ENCODE measurements around the gene CDC27.
A peak's percentile ranks its signal among the peaks of the same experiment; 100 is the strongest.

The CDC27 gene

DNA sequence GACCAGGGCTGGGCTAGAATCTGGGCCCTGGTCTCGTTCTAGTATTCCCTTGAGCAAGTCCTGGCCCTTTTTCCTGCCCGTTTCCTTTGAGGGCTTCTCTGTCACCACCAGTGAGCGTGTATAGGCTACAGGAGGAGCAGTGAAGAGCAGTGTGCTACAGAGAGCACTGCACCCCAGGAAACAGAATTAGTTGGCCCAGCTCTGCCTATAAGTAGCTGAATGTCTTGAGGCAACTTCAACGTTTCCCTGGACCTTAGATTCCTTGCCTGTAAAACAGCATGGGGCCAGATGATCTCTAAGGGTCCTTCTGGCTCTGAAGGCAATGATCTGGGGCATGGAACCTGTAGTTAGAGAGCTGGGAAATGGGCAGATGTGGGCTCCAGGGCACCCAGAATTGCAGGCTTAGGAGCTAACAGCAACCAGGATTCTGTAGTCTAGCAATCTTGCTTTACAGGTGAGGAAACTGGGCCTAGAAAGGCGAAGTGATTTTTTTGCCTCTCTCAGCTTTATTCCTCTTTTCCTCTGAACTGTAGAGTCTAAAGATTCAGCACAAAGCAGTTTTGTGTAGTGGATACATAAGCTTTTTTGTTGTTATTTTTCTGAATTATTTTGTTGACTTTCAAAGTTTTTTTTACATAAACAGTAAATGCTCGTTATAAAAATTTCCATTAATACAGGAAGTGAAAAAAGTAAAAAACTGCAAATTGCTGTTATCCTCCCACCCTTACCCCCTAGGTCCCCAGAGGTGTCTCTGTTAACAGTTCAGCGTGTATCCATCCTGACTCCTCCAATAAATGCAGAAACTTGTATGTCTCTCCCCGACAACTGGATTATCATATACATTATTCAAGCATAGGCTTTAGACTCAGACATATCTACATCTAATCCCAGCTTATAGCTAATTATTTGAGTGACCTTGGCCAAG lies 18.3 kb upstream of the CDC27 start:
- Histone ChIP-seq H3K4me1 (ENCODE audit: control extremely low read depth in 1 of 4, control insufficient read depth in 4 of 4, insufficient read depth in 4 of 4, low read length in 3 of 4) (peaks cover 4 to 31% (median 17%) of the 10 kb centered on the region in 4 experiments), H3K27ac (ENCODE audit: insufficient read depth in 1 of 2, low read depth in 1 of 2, low read length in 2 of 2, poor library complexity in 1 of 2, severe bottlenecking in 2 of 2) (no peak overlapping the region), H3K4me3 (ENCODE audit: control insufficient read depth in 1 of 7, extremely low read depth in 1 of 7, insufficient read depth in 4 of 7, low read depth in 2 of 7, low read length in 6 of 7) (no peak overlapping the region), H3K9me3 (ENCODE audit: control extremely low read depth in 1 of 5, control insufficient read depth in 4 of 5, insufficient read depth in 2 of 5, low read depth in 1 of 5, low read length in 4 of 5) (no peaks in the 10 kb centered on the region), H3K36me3 (ENCODE audit: control insufficient read depth in 4 of 4, insufficient read depth in 4 of 4, low read length in 3 of 4) (no peaks in the 10 kb centered on the region), H3K27me3 (replicated peaks in 2 of 5; ENCODE audit: control insufficient read depth in 4 of 5, insufficient read depth in 5 of 5, low read length in 4 of 5) (peaks cover 0 to 2% (median 0%) of the 10 kb centered on the region in 5 experiments)
- WGBS (ENCODE audit: insufficient coverage) = 95% methylated on average over 2 of the region's 8 CpGs
- POLR2A ChIA-PET = no interaction called here
- CTCF ChIA-PET = interaction anchor here (1.6 kb wide), 2 partner anchors 9 to 22 kb away, joined by 3 to 5 read pairs; no protein-coding TSS in a partner anchor
- DNase-seq = no peak

DNA sequence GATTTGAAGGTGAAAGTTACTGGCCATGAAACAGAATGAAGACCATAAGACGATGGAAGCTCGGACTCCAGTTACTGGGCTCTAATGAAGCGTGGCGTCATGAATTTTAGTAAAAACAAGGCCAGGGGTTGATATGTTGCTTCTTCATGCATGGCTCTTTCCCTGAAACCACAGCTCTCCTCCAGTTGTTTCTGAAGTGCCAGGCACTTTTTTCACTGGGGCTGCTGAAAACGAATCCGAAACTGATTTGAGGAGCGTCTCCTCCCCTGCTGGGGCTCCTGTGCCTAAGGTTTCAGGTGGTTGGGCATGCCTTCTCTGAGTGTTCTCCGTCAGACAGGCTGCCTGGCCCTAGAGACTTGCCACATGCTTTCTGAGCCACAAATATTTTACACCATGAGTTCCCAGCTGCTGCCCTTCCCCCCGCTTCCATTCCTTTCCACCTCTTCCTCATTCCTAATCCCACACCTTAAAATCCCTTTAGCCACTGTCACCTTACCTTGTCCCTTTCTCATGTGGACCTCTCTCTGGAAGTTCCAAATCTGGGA lies 16.4 kb upstream of the CDC27 start:
- POLR2A ChIA-PET = no interaction called here
- H3K9me3 ChIP-seq (ENCODE audit: control extremely low read depth in 1 of 5, control insufficient read depth in 4 of 5, insufficient read depth in 2 of 5, low read depth in 1 of 5, low read length in 4 of 5) = no peaks in the 10 kb centered on the region

DNA sequence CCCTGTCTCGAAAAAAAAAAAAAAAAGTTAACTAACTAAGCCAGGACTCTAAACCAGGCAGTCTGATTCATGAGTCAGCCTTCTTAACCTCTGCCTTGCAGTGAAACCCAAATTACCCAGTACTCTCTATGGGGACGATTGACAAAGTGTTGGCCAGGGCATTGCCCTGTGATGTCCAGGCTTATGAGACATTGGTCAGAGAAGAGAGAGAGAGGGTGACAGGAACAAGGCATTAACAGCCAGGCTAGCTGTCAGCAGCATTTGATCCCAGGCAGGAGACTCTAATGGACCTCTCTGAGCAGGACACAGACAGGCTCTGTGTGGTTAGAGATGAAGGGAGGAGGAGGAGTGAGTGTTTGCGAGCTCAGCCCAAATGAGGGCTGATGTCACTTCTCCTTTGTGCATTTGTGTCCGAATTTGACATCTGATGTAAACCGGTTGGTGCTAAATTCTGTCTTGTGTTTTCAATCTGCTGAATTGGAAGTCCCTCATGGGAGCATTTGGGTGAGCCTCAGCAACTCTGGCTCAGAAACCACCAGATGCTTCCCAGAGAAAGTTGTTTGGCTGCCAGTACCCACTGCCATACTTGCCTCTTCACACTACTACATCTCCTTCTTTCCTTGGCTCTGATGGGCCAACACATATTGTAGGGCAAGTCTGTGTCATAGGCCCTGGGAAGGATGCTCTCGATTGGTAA lies 15.8 kb upstream of the CDC27 start:
- Histone ChIP-seq H3K4me1 (ENCODE audit: control extremely low read depth in 1 of 4, control insufficient read depth in 4 of 4, insufficient read depth in 4 of 4, low read length in 3 of 4) (peaks cover 7 to 36% (median 22%) of the 10 kb centered on the region in 4 experiments), H3K4me3 (ENCODE audit: control insufficient read depth in 1 of 7, extremely low read depth in 1 of 7, insufficient read depth in 4 of 7, low read depth in 2 of 7, low read length in 6 of 7) (peak overlapping the region in 1 of 7 experiments; percentile 4), H3K9me3 (ENCODE audit: control extremely low read depth in 1 of 5, control insufficient read depth in 4 of 5, insufficient read depth in 2 of 5, low read depth in 1 of 5, low read length in 4 of 5) (no peaks in the 10 kb centered on the region), H3K27me3 (replicated peaks in 2 of 5; ENCODE audit: control insufficient read depth in 4 of 5, insufficient read depth in 5 of 5, low read length in 4 of 5) (no peaks in the 10 kb centered on the region), H3K27ac (ENCODE audit: insufficient read depth in 1 of 2, low read depth in 1 of 2, low read length in 2 of 2, poor library complexity in 1 of 2, severe bottlenecking in 2 of 2) (peak overlapping the region in 1 of 2 experiments; percentile 20), H3K36me3 (ENCODE audit: control insufficient read depth in 4 of 4, insufficient read depth in 4 of 4, low read length in 3 of 4) (no peaks in the 10 kb centered on the region)
- DNase-seq = peak in 2 of 3 donors; percentile 66 to 80
- ChIA-PET CTCF (interaction anchor here (0.6 to 1.5 kb wide), 2 partner anchors 10 to 14 kb away, joined by 3 to 5 read pairs; no protein-coding TSS in a partner anchor), POLR2A (no interaction called here)
- WGBS (ENCODE audit: insufficient coverage) = 68% methylated on average over 5 of the region's 6 CpGs

More for the DNA sequence above, 16.4 kb upstream of the CDC27 start:
- Histone ChIP-seq H3K27ac (ENCODE audit: insufficient read depth in 1 of 2, low read depth in 1 of 2, low read length in 2 of 2, poor library complexity in 1 of 2, severe bottlenecking in 2 of 2) (peak overlapping the region in 1 of 2 experiments; percentile 20), H3K27me3 (replicated peaks in 2 of 5; ENCODE audit: control insufficient read depth in 4 of 5, insufficient read depth in 5 of 5, low read length in 4 of 5) (no peaks in the 10 kb centered on the region), H3K36me3 (ENCODE audit: control insufficient read depth in 4 of 4, insufficient read depth in 4 of 4, low read length in 3 of 4) (no peaks in the 10 kb centered on the region), H3K4me3 (ENCODE audit: control insufficient read depth in 1 of 7, extremely low read depth in 1 of 7, insufficient read depth in 4 of 7, low read depth in 2 of 7, low read length in 6 of 7) (peak overlapping the region in 1 of 7 experiments; percentile 4), H3K4me1 (ENCODE audit: control extremely low read depth in 1 of 4, control insufficient read depth in 4 of 4, insufficient read depth in 4 of 4, low read length in 3 of 4) (peaks cover 4 to 34% (median 18%) of the 10 kb centered on the region in 4 experiments)
- WGBS (ENCODE audit: insufficient coverage) = 74% methylated on average over 9 of the region's 9 CpGs
- DNase-seq = peak in 2 of 3 donors; percentile 75 to 86
- CTCF ChIA-PET = interaction anchor here (0.6 to 1.5 kb wide), 3 partner anchors 11 to 16 kb away, joined by 3 to 5 read pairs (median 3); no protein-coding TSS in a partner anchor

DNA sequence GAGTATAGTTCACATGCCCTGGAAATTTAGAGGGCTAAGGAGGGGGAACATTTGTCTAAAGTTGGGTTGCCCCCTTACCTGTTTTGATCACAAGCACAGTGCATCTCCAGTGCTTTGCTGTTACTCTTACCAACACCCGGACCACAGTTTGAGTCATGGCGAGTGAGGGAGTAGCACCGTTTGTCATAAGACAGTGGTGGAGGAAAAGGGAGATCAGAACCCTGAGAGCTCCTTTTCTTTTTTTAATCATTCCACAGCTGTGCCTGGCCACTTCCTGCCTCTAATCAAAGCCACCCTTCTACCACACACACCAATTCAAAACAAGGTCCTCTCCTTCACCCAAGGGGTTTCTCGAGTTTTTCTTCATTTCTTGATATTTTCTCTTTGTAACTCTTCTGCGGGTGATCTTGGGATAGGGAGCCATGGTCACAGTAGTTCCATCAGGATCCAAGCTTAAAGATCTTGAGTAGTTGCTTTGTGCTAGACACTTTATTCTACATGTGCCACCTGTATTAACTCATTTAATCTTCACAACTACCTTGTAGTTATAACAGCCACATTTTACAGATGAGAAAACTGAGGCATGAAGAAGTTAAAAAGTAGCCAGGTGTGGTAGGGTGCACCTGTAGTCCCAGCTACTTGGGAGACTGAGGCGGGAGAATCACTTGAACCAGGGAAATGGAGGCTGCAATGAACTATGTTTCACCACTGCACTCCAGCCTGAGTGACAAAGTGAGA lies 15.1 kb upstream of the CDC27 start:
- POLR2A ChIA-PET = no interaction called here
- CTCF ChIA-PET = interaction anchor here (1.5 kb wide), 1 partner anchor 13 kb away, joined by 5 read pairs; no protein-coding TSS in a partner anchor
- H3K36me3 ChIP-seq (ENCODE audit: control insufficient read depth in 4 of 4, insufficient read depth in 4 of 4, low read length in 3 of 4) = no peaks in the 10 kb centered on the region
- no peak overlapping the region for H3K4me3 ChIP-seq (ENCODE audit: control insufficient read depth in 1 of 7, extremely low read depth in 1 of 7, insufficient read depth in 4 of 7, low read depth in 2 of 7, low read length in 6 of 7)
- no peaks in the 10 kb centered on the region for H3K9me3 ChIP-seq (ENCODE audit: control extremely low read depth in 1 of 5, control insufficient read depth in 4 of 5, insufficient read depth in 2 of 5, low read depth in 1 of 5, low read length in 4 of 5)
- DNase-seq = peak in 2 of 3 donors; percentile 70 to 83
- WGBS (ENCODE audit: insufficient coverage) = 100% methylated on average over 1 of the region's 6 CpGs
- no peaks in the 10 kb centered on the region for H3K27me3 ChIP-seq (replicated peaks in 2 of 5; ENCODE audit: control insufficient read depth in 4 of 5, insufficient read depth in 5 of 5, low read length in 4 of 5)
- peaks cover 7 to 42% (median 23%) of the 10 kb centered on the region in 4 experiments for H3K4me1 ChIP-seq (ENCODE audit: control extremely low read depth in 1 of 4, control insufficient read depth in 4 of 4, insufficient read depth in 4 of 4, low read length in 3 of 4)
- H3K27ac ChIP-seq (ENCODE audit: insufficient read depth in 1 of 2, low read depth in 1 of 2, low read length in 2 of 2, poor library complexity in 1 of 2, severe bottlenecking in 2 of 2) = no peak overlapping the region

DNA sequence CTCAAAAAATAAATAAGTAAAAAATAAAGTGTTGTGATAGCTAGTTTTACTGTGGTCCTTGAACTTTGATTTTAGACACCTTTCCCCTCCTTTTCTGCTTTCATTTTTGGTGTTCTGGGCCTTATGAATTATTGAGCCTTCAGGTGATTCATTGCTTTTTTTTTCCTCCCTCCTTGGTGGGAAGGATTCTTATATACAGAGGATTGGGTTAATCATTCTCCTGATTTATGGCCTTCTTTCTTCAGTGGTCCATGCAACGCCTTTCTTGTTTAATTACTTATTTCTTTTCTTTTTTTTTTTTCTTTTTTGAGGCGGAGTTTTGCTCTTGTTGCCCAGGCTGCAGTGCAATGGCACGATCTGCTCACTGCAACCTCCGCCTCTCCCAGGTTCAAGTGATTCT lies 12.1 kb upstream of the CDC27 start:
- H3K27me3 ChIP-seq (replicated peaks in 2 of 5; ENCODE audit: control insufficient read depth in 4 of 5, insufficient read depth in 5 of 5, low read length in 4 of 5) = no peaks in the 10 kb centered on the region

DNA sequence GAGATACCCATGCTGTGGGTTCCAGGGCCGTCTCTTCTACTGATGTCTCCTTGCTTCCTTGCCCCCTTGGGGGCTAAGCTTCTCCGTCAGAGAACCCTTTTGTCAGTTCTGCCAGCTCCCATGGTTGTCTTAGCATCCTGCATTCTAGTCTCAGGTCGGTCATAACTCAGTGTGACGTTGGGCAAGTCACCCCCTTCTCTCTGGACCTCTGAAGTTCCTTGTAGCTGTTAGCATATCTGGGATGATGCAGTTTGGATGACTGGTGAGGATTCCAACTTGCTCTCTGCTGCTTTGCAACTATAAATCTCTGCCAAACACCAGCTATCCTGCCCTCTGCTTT lies 11.2 kb upstream of the CDC27 start:
- DNase-seq = no peak
- ChIA-PET CTCF (interaction anchor here (1.4 kb wide), 1 partner anchor 9 kb away, joined by 5 read pairs; no protein-coding TSS in a partner anchor), POLR2A (interaction anchor here (1.1 kb wide), 1 partner anchor 11 kb away, joined by 4 read pairs; the partner anchor contains the start of gene CDC27)
- Histone ChIP-seq H3K4me1 (ENCODE audit: control extremely low read depth in 1 of 4, control insufficient read depth in 4 of 4, insufficient read depth in 4 of 4, low read length in 3 of 4) (peaks cover 7 to 34% (median 21%) of the 10 kb centered on the region in 4 experiments), H3K27me3 (replicated peaks in 2 of 5; ENCODE audit: control insufficient read depth in 4 of 5, insufficient read depth in 5 of 5, low read length in 4 of 5) (no peaks in the 10 kb centered on the region), H3K9me3 (ENCODE audit: control extremely low read depth in 1 of 5, control insufficient read depth in 4 of 5, insufficient read depth in 2 of 5, low read depth in 1 of 5, low read length in 4 of 5) (no peaks in the 10 kb centered on the region), H3K27ac (ENCODE audit: insufficient read depth in 1 of 2, low read depth in 1 of 2, low read length in 2 of 2, poor library complexity in 1 of 2, severe bottlenecking in 2 of 2) (no peak overlapping the region), H3K4me3 (ENCODE audit: control insufficient read depth in 1 of 7, extremely low read depth in 1 of 7, insufficient read depth in 4 of 7, low read depth in 2 of 7, low read length in 6 of 7) (peak overlapping the region in 1 of 7 experiments; percentile 36), H3K36me3 (ENCODE audit: control insufficient read depth in 4 of 4, insufficient read depth in 4 of 4, low read length in 3 of 4) (no peaks in the 10 kb centered on the region)
- 18% methylated on average over 4 of the region's 4 CpGs for WGBS (ENCODE audit: insufficient coverage)

More for the DNA sequence above, 12.1 kb upstream of the CDC27 start:
- Histone ChIP-seq H3K36me3 (ENCODE audit: control insufficient read depth in 4 of 4, insufficient read depth in 4 of 4, low read length in 3 of 4) (no peaks in the 10 kb centered on the region), H3K27ac (ENCODE audit: insufficient read depth in 1 of 2, low read depth in 1 of 2, low read length in 2 of 2, poor library complexity in 1 of 2, severe bottlenecking in 2 of 2) (no peak overlapping the region), H3K9me3 (ENCODE audit: control extremely low read depth in 1 of 5, control insufficient read depth in 4 of 5, insufficient read depth in 2 of 5, low read depth in 1 of 5, low read length in 4 of 5) (no peaks in the 10 kb centered on the region), H3K4me3 (ENCODE audit: control insufficient read depth in 1 of 7, extremely low read depth in 1 of 7, insufficient read depth in 4 of 7, low read depth in 2 of 7, low read length in 6 of 7) (no peak overlapping the region), H3K4me1 (ENCODE audit: control extremely low read depth in 1 of 4, control insufficient read depth in 4 of 4, insufficient read depth in 4 of 4, low read length in 3 of 4) (peaks cover 7 to 38% (median 23%) of the 10 kb centered on the region in 4 experiments)
- 100% methylated on average over 2 of the region's 4 CpGs for WGBS (ENCODE audit: insufficient coverage)
- CTCF ChIA-PET = interaction anchor here (1.4 kb wide), 1 partner anchor 10 kb away, joined by 5 read pairs; no protein-coding TSS in a partner anchor
- DNase-seq = no peak
- POLR2A ChIA-PET = interaction anchor here (0.6 kb wide), 1 partner anchor 67 kb away, joined by 3 read pairs; no protein-coding TSS in a partner anchor

Measured in common myeloid progenitor, CD34-positive (primary cell).